IPS-18c (cell line): ENCODE data around the gene LMTK2.

ENCODE experiments used
- H3K4me3 ChIP-seq: 2 replicates; pipeline ENCODE4 v1.7.0; 2013; ENCODE audit warnings: low read depth, mild to moderate bottlenecking, low read length, moderate library complexity; ENCODE audit not compliant: insufficient read depth
- H3K9me3 ChIP-seq: one replicate; pipeline ENCODE4 v1.6.1; 2013; ENCODE audit warnings: mild to moderate bottlenecking, low read length, moderate library complexity; ENCODE audit not compliant: control insufficient read depth, insufficient read depth

The LMTK2 gene

DNA sequence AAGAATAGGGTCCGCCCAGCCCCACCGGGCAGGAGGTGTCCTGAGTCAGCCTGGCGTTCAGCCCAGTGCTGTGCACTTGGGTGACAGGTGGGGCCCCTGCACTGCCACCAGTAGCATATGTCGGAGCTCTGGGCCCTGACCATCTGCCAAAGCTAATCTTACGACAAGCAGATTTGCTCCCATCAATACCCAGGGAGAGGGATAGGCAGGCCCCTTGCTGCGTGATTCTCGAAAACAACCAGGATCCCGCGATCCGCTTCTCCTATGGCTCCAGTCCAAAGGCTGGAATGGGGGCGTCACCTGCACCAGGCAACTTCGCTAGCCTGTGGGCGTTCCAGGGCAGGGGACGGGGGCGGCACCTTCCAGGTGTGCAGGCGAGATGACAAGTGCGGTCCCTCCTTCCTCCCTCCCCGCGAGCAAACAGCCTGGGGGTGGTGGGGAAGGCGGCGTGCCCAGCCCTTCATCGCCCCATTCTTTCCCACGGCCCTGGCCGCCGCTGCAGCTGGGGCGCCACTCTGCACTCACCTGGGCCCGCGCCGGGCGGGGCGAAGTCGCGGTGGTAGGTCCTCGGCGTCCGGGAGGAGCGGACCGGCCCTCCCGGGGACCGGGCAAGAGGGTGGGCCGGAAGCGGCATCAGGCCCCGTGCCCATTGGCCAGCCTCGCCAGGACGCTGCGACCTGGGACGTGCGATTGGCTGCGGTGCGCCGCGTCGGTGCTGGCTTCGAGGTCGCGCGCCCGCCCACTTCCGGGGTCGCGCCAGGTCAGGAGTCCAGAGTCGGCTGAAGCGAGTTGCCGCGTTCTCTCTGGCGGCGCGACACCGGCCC, 145.2 kb downstream of the LMTK2 start, which contains the start of gene TECPR1:
TECPR1 (minus strand) TSS at position 632 of the 824 bp plus-strand sequence. CDS start 6,086 bp downstream, outside the sequence.
- peak within 1 kb of the TSS; percentile 94 for H3K4me3 ChIP-seq

GRCh38 chr7:98252425-98253054, 145.9 kb downstream of the LMTK2 start:
- no peaks in the 10 kb centered on the region for H3K9me3 ChIP-seq
- peak overlapping the region; percentile 94 for H3K4me3 ChIP-seq

More for the DNA sequence above, 145.2 kb downstream of the LMTK2 start, which contains the start of gene TECPR1:
- no peaks in the 10 kb centered on the region for H3K9me3 ChIP-seq

DNA sequence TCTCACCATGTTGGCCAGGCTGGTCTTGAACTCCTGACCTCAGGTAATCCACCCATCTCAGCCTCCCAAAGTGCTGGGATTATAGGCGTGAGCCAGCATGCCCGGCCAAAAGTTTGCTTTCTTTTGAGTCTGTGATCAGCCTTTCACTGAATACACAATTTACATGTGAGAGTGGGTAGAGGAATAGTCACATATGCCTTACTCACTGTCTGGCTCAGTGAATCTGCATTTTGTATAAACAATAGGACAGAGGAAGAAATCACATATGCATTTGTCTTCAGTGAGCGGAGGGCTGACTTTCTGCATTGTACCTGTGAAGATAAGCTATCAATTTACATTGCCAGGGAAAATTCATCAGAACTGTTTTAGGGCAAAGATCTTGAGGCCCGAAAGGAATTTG, 147.9 kb downstream of the LMTK2 start:
- Histone ChIP-seq H3K9me3 (no peaks in the 10 kb centered on the region), H3K4me3 (no peak overlapping the region)

DNA sequence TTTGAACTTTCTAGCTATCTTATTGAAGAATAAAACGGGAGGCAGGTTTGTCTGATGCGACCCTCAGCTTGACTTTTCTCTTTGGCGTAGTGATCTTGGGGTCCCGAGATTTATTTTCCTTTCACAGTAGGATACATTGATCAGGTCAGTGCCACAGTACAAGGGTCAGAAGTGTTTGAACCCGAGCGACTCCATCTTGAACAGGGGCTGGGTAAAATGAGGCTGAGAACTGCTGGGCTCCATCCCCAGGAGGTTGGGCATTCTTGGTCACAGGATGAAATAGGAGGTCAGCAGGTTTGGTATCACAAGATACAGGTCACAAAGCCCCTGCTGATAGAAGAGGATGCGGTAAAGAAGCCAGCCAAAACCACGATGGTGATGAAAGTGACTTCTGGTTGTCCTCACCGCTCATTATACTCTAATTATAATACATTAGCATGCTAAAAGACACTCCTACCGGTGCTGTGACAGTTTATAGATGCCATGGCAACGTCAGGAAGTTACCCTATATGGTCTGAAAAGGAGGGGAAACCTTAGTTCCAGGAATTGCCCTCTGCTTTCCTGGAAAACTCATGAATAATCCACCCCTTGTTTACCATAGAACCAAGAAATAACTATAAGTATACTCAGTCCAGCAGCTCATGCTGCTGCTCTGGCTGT, 148.4 kb downstream of the LMTK2 start:
- Histone ChIP-seq H3K9me3 (no peaks in the 10 kb centered on the region), H3K4me3 (no peak overlapping the region)

- Histone ChIP-seq H3K9me3 (no peaks in the 10 kb centered on the region), H3K4me3 (no peak overlapping the region)
Measured at GRCh38 chr7:98256431-98256830, 149.8 kb downstream of the LMTK2 start.

DNA sequence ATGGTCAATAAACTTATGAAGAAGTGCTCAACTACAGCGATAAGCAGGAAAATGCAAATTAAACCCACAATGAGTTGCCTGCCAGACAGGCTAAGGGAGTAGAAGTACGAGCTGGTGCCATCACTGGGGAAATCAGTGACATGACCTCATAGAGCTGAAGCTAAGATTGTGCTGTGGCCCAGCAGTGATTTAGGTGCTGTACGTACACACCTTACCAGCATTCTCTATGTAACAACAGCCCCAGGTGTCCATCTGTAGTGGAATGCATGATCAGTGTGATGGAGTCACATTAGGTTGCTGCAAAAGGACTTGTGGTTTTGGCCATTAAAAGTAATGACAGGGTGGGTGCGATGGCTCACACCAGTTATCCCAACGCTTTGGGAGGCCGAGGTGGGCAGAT, 151.0 kb downstream of the LMTK2 start:
- Histone ChIP-seq H3K4me3 (no peak overlapping the region), H3K9me3 (no peaks in the 10 kb centered on the region)
